ENCODE data around the gene MAGEB17.

- TF ChIP-seq CTCF (IDR thresholded peaks at IDR 0.05): no peak
- no peak for TF ChIP-seq ZFX (IDR thresholded peaks at IDR 0.05; ENCODE audit: borderline replicate concordance)
Observed at GRCh38 chrX:16202943-16203342, 35.7 kb downstream of the MAGEB17 start.
